ENCODE measurements around the gene GALNT11. TPM values are rescaled to one million over a fixed set of nuclear protein-coding genes. Genes with fewer than 3 reads are reported as not detected.

Gene GALNT11
- total and polyA plus RNA-seq, 4 donors, result 12.0 to 21.8 (median 13.8) TPM

GRCh38 chr7:152140067-152140466, 114.6 kb downstream of the GALNT11 start:
- Histone ChIP-seq H3K4me1 (ENCODE audit: control insufficient read depth in 4 of 4, insufficient read depth in 4 of 4, low read length in 3 of 4) (peaks cover 0 to 12% (median 3%) of the 10 kb centered on the region in 4 donors), H3K9ac (ENCODE audit: low read depth in 1 of 2, low read length in 2 of 2) (no peak overlapping the region), H3K4me3 (ENCODE audit: low read depth in 1 of 3, low read length in 3 of 3) (no peak overlapping the region), H3K9me3 (ENCODE audit: control insufficient read depth in 4 of 4, low read length in 3 of 4) (no peaks in the 10 kb centered on the region), H3K36me3 (ENCODE audit: control insufficient read depth in 4 of 4, insufficient read depth in 3 of 4, low read depth in 1 of 4, low read length in 3 of 4) (peaks cover 1 to 49% (median 43%) of the 10 kb centered on the region in 4 donors), H3K27me3 (ENCODE audit: control insufficient read depth in 4 of 4, insufficient read depth in 4 of 4, low read length in 3 of 4) (no peaks in the 10 kb centered on the region), H3K27ac (ENCODE audit: low read depth in 1 of 2, low read length in 2 of 2) (peak overlapping the region; percentile 70 to 79)
- 76% methylated on average over 4 of the region's 4 CpGs for WGBS
- TF ChIP-seq CTCF (IDR thresholded peaks at IDR 0.05; ENCODE audit: low read depth, low read length, missing input control) (no peak), EGR1 (IDR thresholded peaks at IDR 0.05; ENCODE audit: low read depth in 2 of 2) (no peak), FOXA1 (IDR thresholded peaks at IDR 0.05) (no peak), NR2F2 (IDR thresholded peaks at IDR 0.05) (no peak), MAX (IDR thresholded peaks at IDR 0.05) (no peak), RXRA (IDR thresholded peaks at IDR 0.05) (no peak), HNF4A (conservative IDR thresholded peaks at IDR 0.05) (peak; percentile 62 to 69), RAD21 (IDR thresholded peaks at IDR 0.05) (no peak), FOXA2 (IDR thresholded peaks at IDR 0.05) (peak; percentile 33), GABPA (IDR thresholded peaks at IDR 0.05 in 1 of 2, conservative IDR thresholded peaks at IDR 0.05 in 1 of 2) (no peak), JUND (IDR thresholded peaks at IDR 0.05) (no peak), HNF4G (IDR thresholded peaks at IDR 0.05) (no peak), SP1 (IDR thresholded peaks at IDR 0.05) (peak; percentile 48), YY1 (IDR thresholded peaks at IDR 0.05) (no peak), TAF1 (conservative IDR thresholded peaks at IDR 0.05) (no peak), ATF3 (IDR thresholded peaks at IDR 0.05) (no peak)
- TF ChIP-seq, protein P1, sequence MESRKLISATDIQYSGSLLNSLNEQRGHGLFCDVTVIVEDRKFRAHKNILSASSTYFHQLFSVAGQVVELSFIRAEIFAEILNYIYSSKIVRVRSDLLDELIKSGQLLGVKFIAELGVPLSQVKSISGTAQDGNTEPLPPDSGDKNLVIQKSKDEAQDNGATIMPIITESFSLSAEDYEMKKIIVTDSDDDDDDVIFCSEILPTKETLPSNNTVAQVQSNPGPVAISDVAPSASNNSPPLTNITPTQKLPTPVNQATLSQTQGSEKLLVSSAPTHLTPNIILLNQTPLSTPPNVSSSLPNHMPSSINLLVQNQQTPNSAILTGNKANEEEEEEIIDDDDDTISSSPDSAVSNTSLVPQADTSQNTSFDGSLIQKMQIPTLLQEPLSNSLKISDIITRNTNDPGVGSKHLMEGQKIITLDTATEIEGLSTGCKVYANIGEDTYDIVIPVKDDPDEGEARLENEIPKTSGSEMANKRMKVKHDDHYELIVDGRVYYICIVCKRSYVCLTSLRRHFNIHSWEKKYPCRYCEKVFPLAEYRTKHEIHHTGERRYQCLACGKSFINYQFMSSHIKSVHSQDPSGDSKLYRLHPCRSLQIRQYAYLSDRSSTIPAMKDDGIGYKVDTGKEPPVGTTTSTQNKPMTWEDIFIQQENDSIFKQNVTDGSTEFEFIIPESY (IDR thresholded peaks at IDR 0.05), result no peak
- TF ChIP-seq, protein P2, sequence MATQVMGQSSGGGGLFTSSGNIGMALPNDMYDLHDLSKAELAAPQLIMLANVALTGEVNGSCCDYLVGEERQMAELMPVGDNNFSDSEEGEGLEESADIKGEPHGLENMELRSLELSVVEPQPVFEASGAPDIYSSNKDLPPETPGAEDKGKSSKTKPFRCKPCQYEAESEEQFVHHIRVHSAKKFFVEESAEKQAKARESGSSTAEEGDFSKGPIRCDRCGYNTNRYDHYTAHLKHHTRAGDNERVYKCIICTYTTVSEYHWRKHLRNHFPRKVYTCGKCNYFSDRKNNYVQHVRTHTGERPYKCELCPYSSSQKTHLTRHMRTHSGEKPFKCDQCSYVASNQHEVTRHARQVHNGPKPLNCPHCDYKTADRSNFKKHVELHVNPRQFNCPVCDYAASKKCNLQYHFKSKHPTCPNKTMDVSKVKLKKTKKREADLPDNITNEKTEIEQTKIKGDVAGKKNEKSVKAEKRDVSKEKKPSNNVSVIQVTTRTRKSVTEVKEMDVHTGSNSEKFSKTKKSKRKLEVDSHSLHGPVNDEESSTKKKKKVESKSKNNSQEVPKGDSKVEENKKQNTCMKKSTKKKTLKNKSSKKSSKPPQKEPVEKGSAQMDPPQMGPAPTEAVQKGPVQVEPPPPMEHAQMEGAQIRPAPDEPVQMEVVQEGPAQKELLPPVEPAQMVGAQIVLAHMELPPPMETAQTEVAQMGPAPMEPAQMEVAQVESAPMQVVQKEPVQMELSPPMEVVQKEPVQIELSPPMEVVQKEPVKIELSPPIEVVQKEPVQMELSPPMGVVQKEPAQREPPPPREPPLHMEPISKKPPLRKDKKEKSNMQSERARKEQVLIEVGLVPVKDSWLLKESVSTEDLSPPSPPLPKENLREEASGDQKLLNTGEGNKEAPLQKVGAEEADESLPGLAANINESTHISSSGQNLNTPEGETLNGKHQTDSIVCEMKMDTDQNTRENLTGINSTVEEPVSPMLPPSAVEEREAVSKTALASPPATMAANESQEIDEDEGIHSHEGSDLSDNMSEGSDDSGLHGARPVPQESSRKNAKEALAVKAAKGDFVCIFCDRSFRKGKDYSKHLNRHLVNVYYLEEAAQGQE (IDR thresholded peaks at IDR 0.05), result no peak
- DNase-seq (ENCODE audit: low spot score), result no peak
